Activated CD8-positive, alpha-beta T cell treated with anti-CD3 and anti-CD28 coated beads for 36 hours (primary cell): ENCODE results near the gene KRT77. TPM values are rescaled to one million over a fixed set of nuclear protein-coding genes. Genes with fewer than 3 reads are reported as not detected.

Experiments
- ATAC-seq: fragments of 200-7000 bp; cut with Tn5 transposase; one replicate; pipeline ENCODE4 v1.10.0; 2021; ENCODE audit warnings: mild to moderate bottlenecking, moderate library complexity
- CTCF ChIA-PET: fragments of 350-600 bp; sonication (Branson Sonifier 250); formaldehyde crosslinking; loops from one replicate; lab custom pipeline; 2021; ENCODE audit warnings: antibody characterized with exemption; lab: Charles Lee
- POLR2A ChIA-PET: fragments of 350-600 bp; sonication (Branson Sonifier 250); formaldehyde crosslinking; loops from one replicate; lab custom pipeline; 2021; ENCODE audit warnings: antibody characterized with exemption; lab: Charles Lee
- DNase-seq: peaks from one replicate; pipeline ENCODE4 v3.0.0-alpha.2; 2020
- H3K27ac Mint-ChIP-seq: one replicate; pipeline ENCODE4 v1.8.0; 2021; ENCODE audit warnings: mild to moderate bottlenecking, mixed read lengths
- H3K27me3 Mint-ChIP-seq: one replicate; pipeline ENCODE4 v1.8.0; 2021; ENCODE audit warnings: mixed read lengths
- H3K36me3 Mint-ChIP-seq: one replicate; pipeline ENCODE4 v1.8.0; 2021; ENCODE audit warnings: low read depth, mixed read lengths
- H3K4me1 Mint-ChIP-seq: one replicate; pipeline ENCODE4 v1.8.0; 2021; ENCODE audit warnings: low read depth, mixed read lengths
- H3K4me3 Mint-ChIP-seq: one replicate; pipeline ENCODE4 v1.8.0; 2021; ENCODE audit warnings: mild to moderate bottlenecking, moderate library complexity, mixed read lengths
- H3K9me3 Mint-ChIP-seq: one replicate; pipeline ENCODE4 v1.8.0; 2021; ENCODE audit warnings: mixed read lengths
- intact Hi-C: fragments of 100-400 bp; cut with micrococcal nuclease; formaldehyde crosslinking; loops from one replicate; pipeline ENCODE4 v1.10.0; 2022
- total RNA-seq, 2 experiments: library from RNA; stranded (reverse); gene quantifications; one replicate each; pipeline ENCODE4 v1.2.3, GENCODE V29; 2021
- TF ChIP-seq, protein P1 (sequence below): fragments of 200-600 bp; IDR thresholded peaks from one replicate; pipeline ENCODE4 v1.8.0; 2022; ENCODE audit warnings: antibody characterized with exemption, mild to moderate bottlenecking

KRT77 gene
- total RNA-seq, 2 experiments from 2014 or later: not detected

DNA sequence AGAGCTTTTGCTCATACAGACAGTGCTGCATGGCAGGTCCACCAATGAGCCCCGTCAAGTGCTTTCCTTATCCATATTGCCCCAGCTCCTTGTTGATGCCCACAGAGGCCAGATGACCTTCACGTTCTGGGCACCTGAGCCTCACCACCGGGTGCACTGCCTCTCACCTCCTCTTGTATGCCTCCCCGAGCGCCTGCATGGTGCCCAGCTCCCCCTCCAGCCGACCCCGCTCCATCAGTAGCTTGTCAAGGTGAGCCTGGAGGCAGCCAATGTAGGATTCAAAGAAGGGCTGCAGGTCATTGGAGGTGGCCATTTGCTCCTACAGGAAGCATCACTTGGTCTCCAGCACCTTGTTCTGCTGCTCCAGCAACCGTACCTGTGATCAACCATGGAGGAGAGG, 31.8 kb upstream of the KRT77 start:
- POLR2A ChIA-PET: no interaction called here
- intact Hi-C loops: no loop called here
- CTCF ChIA-PET: no interaction called here
- no peak for ATAC-seq
- Mint-ChIP-seq H3K9me3 (no peaks in the 10 kb centered on the region), H3K36me3 (no peaks in the 10 kb centered on the region), H3K27ac (no peak overlapping the region), H3K4me3 (no peak overlapping the region), H3K4me1 (no peaks in the 10 kb centered on the region), H3K27me3 (no peaks in the 10 kb centered on the region)
- no peak for DNase-seq
- TF ChIP-seq, protein P1, sequence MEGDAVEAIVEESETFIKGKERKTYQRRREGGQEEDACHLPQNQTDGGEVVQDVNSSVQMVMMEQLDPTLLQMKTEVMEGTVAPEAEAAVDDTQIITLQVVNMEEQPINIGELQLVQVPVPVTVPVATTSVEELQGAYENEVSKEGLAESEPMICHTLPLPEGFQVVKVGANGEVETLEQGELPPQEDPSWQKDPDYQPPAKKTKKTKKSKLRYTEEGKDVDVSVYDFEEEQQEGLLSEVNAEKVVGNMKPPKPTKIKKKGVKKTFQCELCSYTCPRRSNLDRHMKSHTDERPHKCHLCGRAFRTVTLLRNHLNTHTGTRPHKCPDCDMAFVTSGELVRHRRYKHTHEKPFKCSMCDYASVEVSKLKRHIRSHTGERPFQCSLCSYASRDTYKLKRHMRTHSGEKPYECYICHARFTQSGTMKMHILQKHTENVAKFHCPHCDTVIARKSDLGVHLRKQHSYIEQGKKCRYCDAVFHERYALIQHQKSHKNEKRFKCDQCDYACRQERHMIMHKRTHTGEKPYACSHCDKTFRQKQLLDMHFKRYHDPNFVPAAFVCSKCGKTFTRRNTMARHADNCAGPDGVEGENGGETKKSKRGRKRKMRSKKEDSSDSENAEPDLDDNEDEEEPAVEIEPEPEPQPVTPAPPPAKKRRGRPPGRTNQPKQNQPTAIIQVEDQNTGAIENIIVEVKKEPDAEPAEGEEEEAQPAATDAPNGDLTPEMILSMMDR: no peak

DNA sequence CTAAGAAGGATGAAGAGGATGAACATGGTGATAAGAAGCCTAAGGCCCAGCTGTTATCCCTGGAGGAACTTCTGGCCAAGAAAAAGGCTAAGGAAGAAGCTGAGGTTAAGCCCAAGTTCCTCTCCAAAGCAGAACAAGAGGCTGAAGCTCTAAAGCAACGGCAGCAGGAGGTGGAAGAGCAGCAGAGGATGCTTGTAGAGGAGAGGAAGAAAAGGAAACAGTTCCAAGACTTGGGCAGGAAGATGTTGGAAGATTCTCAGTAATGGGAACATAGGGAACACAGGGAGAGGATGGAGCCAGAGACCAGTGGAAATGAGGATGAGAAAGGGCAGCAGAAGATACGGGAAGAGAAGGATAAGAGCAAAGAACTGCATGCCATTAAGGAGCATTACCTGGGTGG, 27.5 kb upstream of the KRT77 start:
- Mint-ChIP-seq H3K27me3 (no peaks in the 10 kb centered on the region), H3K4me1 (no peaks in the 10 kb centered on the region), H3K4me3 (no peak overlapping the region), H3K9me3 (no peaks in the 10 kb centered on the region), H3K27ac (no peak overlapping the region), H3K36me3 (no peaks in the 10 kb centered on the region)
- ATAC-seq (no peak), DNase-seq (no peak)
- TF ChIP-seq, protein P1: no peak
- intact Hi-C loops: no loop called here
- ChIA-PET CTCF (no interaction called here), POLR2A (no interaction called here)

DNA sequence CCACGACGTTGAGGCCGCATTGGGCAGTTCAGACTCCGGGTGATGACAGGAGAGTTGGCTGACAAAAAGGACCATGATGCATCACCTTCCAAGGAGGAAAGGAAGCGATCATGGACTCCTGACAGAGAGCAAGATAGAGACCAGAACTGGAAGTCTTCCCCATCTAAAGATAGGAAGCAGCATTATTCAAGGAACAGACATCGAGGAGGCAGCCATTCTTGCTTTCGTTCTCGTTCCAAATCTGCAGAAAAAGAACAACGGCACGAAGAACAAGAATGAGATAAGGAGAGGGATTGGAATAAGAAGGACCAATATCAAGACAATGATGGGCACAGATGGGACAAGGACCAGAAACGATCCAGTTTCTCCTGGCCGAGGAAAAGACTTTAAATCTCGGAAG, 27.1 kb upstream of the KRT77 start:
- TF ChIP-seq, protein P1: no peak
- ATAC-seq (no peak), DNase-seq (no peak)
- CTCF ChIA-PET: no interaction called here
- Mint-ChIP-seq H3K9me3 (no peaks in the 10 kb centered on the region), H3K36me3 (no peaks in the 10 kb centered on the region), H3K27me3 (no peaks in the 10 kb centered on the region), H3K4me3 (no peak overlapping the region), H3K4me1 (no peaks in the 10 kb centered on the region), H3K27ac (no peak overlapping the region)
- intact Hi-C loops: no loop called here
- POLR2A ChIA-PET: no interaction called here

DNA sequence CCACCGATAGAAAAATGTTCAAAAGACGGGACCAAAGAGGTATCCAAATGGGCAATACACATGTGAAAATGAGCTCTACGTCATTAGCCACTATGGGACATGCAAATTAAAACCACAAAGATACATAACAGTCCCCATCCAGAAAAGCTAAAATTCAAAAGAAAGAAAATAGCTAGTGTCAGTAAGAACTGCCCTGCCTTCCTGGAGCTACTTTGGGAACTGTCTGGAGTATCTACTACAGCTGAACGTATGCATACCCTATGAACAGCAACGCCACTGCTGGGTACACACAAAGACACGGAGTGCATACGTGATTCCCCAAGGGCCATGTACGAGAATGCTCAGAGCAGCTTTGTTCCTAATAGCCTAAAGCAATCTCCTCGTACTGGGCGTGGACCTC, 25.8 kb upstream of the KRT77 start:
- DNase-seq: no peak
- ATAC-seq: no peak
- no peak overlapping the region for H3K27ac Mint-ChIP-seq
- no peaks in the 10 kb centered on the region for H3K27me3 Mint-ChIP-seq
- H3K9me3 Mint-ChIP-seq: no peaks in the 10 kb centered on the region
- TF ChIP-seq, protein P1: no peak
- ChIA-PET POLR2A (no interaction called here), CTCF (no interaction called here)
- no peaks in the 10 kb centered on the region for H3K4me1 Mint-ChIP-seq
- no peak overlapping the region for H3K4me3 Mint-ChIP-seq
- intact Hi-C loops: no loop called here
- H3K36me3 Mint-ChIP-seq: no peaks in the 10 kb centered on the region

- H3K27ac Mint-ChIP-seq: no peak overlapping the region
- ATAC-seq (no peak), DNase-seq (no peak)
- H3K4me3 Mint-ChIP-seq: no peak overlapping the region
- intact Hi-C loops: no loop called here
- H3K36me3 Mint-ChIP-seq: no peaks in the 10 kb centered on the region
- no peaks in the 10 kb centered on the region for H3K27me3 Mint-ChIP-seq
- CTCF ChIA-PET: no interaction called here
- H3K9me3 Mint-ChIP-seq: no peaks in the 10 kb centered on the region
- no peaks in the 10 kb centered on the region for H3K4me1 Mint-ChIP-seq
- TF ChIP-seq, protein P1: no peak
- POLR2A ChIA-PET: no interaction called here
Observed at GRCh38 chr12:52728374-52728773, 25.1 kb upstream of the KRT77 start.
